AG04449 (cell line): ENCODE results near the gene AACS.

ENCODE experiments used
- CTCF ChIA-PET: fragments of 350-600 bp; formaldehyde crosslinking; extraction: SDS; loops from one replicate; lab custom pipeline; 2021; ENCODE audit warnings: antibody characterized with exemption; lab: Yijun Ruan, JAX
- POLR2A ChIA-PET: fragments of 400-600, 350-600 bp; formaldehyde crosslinking; extraction: SDS; loops from one replicate; lab custom pipeline; 2020; ENCODE audit warnings: antibody characterized with exemption, inconsistent platforms; lab: Yijun Ruan, JAX
- DNase-seq: peaks from one replicate; pipeline ENCODE4 v3.0.0-alpha.2; 2010; ENCODE audit warnings: low read depth, low spot score
- H3K4me3 ChIP-seq: 2 replicates; pipeline ENCODE4 v1.5.1; 2011; ENCODE audit warnings: low read depth, mild to moderate bottlenecking, control low read depth, low read length
- TF ChIP-seq, protein P1 (sequence below): IDR thresholded peaks from one replicate; pipeline ENCODE4 v1.5.1; 2011; ENCODE audit warnings: mild to moderate bottlenecking, moderate library complexity, low read length, control low read depth, inconsistent platforms; ENCODE audit not compliant: insufficient read depth; ENCODE audit errors: missing control alignments

The AACS gene

GRCh38 chr12:125032466-125033152, 32.6 kb upstream of the AACS start:
- TF ChIP-seq, protein P1, sequence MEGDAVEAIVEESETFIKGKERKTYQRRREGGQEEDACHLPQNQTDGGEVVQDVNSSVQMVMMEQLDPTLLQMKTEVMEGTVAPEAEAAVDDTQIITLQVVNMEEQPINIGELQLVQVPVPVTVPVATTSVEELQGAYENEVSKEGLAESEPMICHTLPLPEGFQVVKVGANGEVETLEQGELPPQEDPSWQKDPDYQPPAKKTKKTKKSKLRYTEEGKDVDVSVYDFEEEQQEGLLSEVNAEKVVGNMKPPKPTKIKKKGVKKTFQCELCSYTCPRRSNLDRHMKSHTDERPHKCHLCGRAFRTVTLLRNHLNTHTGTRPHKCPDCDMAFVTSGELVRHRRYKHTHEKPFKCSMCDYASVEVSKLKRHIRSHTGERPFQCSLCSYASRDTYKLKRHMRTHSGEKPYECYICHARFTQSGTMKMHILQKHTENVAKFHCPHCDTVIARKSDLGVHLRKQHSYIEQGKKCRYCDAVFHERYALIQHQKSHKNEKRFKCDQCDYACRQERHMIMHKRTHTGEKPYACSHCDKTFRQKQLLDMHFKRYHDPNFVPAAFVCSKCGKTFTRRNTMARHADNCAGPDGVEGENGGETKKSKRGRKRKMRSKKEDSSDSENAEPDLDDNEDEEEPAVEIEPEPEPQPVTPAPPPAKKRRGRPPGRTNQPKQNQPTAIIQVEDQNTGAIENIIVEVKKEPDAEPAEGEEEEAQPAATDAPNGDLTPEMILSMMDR, result no peak

DNA sequence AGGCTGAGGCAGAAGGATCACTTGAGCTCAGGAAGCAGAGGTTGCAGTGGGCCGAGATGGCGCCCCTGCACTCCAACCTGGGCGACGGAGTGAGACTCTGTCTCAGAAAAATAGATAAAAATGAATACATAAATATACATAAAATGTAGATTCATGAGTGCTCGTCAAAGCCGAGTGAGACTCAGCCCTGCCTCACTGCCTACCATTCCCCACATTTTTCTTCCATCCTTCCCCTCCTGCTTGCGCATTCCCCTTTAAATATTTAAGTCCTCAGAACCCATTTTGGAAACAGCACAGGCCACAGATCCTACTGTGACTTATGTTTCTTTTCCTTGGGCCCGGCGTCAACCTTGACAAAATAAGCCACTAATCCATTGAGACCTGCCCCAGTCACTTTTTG, 31.9 kb upstream of the AACS start:
- DNase-seq, result no peak
- ChIA-PET CTCF (interaction anchor here (1.3 kb wide), 1 partner anchor 16 kb away, joined by 4 read pairs; no protein-coding TSS in a partner anchor), POLR2A (no interaction called here)
- H3K4me3 ChIP-seq, result no peak overlapping the region
- TF ChIP-seq, protein P1, result no peak

More at GRCh38 chr12:125032466-125033152, 32.6 kb upstream of the AACS start:
- POLR2A ChIA-PET, result no interaction called here
- DNase-seq, result no peak
- H3K4me3 ChIP-seq, result no peak overlapping the region
- CTCF ChIA-PET, result interaction anchor here (1.3 kb wide), 1 partner anchor 17 kb away, joined by 4 read pairs; no protein-coding TSS in a partner anchor

- TF ChIP-seq, protein P1, result no peak
- no peak overlapping the region for H3K4me3 ChIP-seq
- ChIA-PET POLR2A (no interaction called here), CTCF (no interaction called here)
- no peak for DNase-seq
Measured at GRCh38 chr12:125038976-125039625, 26.1 kb upstream of the AACS start.

DNA sequence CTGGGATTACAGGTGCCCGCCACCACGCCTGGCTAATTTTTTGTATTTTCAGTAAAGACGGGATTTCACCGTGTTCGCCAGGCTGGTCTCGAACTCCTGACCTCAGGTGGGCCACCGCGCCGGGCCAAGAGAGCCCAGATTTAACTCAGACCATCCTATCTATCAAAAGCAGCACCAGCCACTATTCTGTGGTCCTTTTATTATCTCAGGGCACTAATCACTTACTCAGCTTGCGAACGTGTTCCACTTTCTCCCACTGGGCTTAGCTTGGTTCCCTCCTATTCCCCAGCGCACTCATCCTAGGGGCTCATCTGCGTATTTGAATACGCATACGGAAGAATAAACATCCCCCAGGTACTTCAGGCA, 16.2 kb upstream of the AACS start:
- CTCF ChIA-PET, result interaction anchor here (0.6 to 0.8 kb wide), 3 partner anchors 13 to 52 kb away, joined by 3 to 4 read pairs (median 3); no protein-coding TSS in a partner anchor
- H3K4me3 ChIP-seq, result peak overlapping the region; percentile 72
- TF ChIP-seq, protein P1, result no peak
- DNase-seq, result no peak
- POLR2A ChIA-PET, result no interaction called here

- H3K4me3 ChIP-seq, result no peak overlapping the region
- DNase-seq, result no peak
- POLR2A ChIA-PET, result interaction anchor here (1.1 kb wide), 1 partner anchor 14 kb away, joined by 3 read pairs; no protein-coding TSS in a partner anchor
- TF ChIP-seq, protein P1, result no peak
- CTCF ChIA-PET, result no interaction called here
Measured at GRCh38 chr12:125050446-125050845, 14.8 kb upstream of the AACS start.

DNA sequence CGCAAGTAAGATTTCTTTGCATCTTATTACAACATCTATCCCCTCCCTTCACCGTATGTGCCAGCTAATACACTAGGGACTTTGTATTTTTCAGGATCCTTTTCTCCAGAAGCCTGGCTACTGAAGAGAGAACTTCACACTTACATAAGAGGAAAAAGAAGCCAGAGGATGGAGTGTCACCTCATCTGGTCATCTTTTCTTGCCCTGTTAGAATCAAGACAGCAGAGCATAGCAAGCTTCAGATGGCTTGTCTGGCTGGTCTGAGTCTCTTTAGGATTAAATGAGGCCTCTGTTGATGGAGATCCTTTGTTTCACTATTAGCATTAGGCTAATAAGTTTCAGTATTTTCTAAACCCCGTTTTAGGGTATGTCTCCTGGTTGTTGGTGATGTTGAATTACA, 14.4 kb upstream of the AACS start:
- no peak overlapping the region for H3K4me3 ChIP-seq
- TF ChIP-seq, protein P1, result no peak
- POLR2A ChIA-PET, result no interaction called here
- DNase-seq, result no peak
- CTCF ChIA-PET, result no interaction called here
